PFSK-1 (cell line): ENCODE results near the gene PXN.

Source experiments
- FOXP2 ChIP-seq: optimal IDR thresholded peaks from 2 replicates; pipeline ENCODE3; 2011; ENCODE audit warnings: borderline replicate concordance, control low read depth, inconsistent platforms; ENCODE audit not compliant: insufficient read depth; ENCODE audit errors: extremely low read length, extremely low read depth
- POLR2AphosphoS5 ChIP-seq: IDR thresholded peaks from 2 replicates; pipeline ENCODE4 v1.6.1; 2012; ENCODE audit warnings: low read depth, mild to moderate bottlenecking, control low read depth, low read length, moderate library complexity
- SIN3A ChIP-seq: IDR thresholded peaks from 2 replicates; pipeline ENCODE4 v1.6.1; 2012; ENCODE audit warnings: mild to moderate bottlenecking, low read length, moderate library complexity, borderline replicate concordance; ENCODE audit not compliant: insufficient read depth
- TAF1 ChIP-seq: IDR thresholded peaks from 2 replicates; pipeline ENCODE4 v1.6.1; 2012; ENCODE audit warnings: low read length, control low read depth, borderline replicate concordance; ENCODE audit not compliant: insufficient read depth
- TF ChIP-seq, protein P1 (sequence below), 2 experiments: IDR thresholded peaks; 2 replicates each; pipeline versions ENCODE4 v1.6.1 to v1.8.0; 2011 to 2012; ENCODE audit warnings: low read depth in 2 of 2, low read length in 2 of 2, control low read depth in 1 of 2, inconsistent platforms in 1 of 2, mild to moderate bottlenecking in 1 of 2, moderate library complexity in 1 of 2; ENCODE audit not compliant: insufficient read depth in 1 of 2

PXN gene

GRCh38 chr12:120168337-120168736 lies 97.2 kb downstream of the PXN start:
- TF ChIP-seq, protein P1, sequence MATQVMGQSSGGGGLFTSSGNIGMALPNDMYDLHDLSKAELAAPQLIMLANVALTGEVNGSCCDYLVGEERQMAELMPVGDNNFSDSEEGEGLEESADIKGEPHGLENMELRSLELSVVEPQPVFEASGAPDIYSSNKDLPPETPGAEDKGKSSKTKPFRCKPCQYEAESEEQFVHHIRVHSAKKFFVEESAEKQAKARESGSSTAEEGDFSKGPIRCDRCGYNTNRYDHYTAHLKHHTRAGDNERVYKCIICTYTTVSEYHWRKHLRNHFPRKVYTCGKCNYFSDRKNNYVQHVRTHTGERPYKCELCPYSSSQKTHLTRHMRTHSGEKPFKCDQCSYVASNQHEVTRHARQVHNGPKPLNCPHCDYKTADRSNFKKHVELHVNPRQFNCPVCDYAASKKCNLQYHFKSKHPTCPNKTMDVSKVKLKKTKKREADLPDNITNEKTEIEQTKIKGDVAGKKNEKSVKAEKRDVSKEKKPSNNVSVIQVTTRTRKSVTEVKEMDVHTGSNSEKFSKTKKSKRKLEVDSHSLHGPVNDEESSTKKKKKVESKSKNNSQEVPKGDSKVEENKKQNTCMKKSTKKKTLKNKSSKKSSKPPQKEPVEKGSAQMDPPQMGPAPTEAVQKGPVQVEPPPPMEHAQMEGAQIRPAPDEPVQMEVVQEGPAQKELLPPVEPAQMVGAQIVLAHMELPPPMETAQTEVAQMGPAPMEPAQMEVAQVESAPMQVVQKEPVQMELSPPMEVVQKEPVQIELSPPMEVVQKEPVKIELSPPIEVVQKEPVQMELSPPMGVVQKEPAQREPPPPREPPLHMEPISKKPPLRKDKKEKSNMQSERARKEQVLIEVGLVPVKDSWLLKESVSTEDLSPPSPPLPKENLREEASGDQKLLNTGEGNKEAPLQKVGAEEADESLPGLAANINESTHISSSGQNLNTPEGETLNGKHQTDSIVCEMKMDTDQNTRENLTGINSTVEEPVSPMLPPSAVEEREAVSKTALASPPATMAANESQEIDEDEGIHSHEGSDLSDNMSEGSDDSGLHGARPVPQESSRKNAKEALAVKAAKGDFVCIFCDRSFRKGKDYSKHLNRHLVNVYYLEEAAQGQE (IDR thresholded peaks at IDR 0.05; ENCODE audit: insufficient read depth in 1 of 2, low read depth in 2 of 2, low read length in 2 of 2) = no peak
- TF ChIP-seq FOXP2 = no peak
- no peak for TF ChIP-seq POLR2AphosphoS5
- no peak for TF ChIP-seq TAF1
- TF ChIP-seq SIN3A = no peak

- TF ChIP-seq POLR2AphosphoS5 (no peak), SIN3A (no peak), FOXP2 (no peak), TAF1 (no peak)
- TF ChIP-seq, protein P1 (IDR thresholded peaks at IDR 0.05; ENCODE audit: insufficient read depth in 1 of 2, low read depth in 2 of 2, low read length in 2 of 2) = no peak
Observed at GRCh38 chr12:120167529-120168095, 97.9 kb downstream of the PXN start.

- no peak for TF ChIP-seq FOXP2
- TF ChIP-seq SIN3A = no peak
- TF ChIP-seq, protein P1 (IDR thresholded peaks at IDR 0.05; ENCODE audit: insufficient read depth in 1 of 2, low read depth in 2 of 2, low read length in 2 of 2) = no peak
- no peak for TF ChIP-seq POLR2AphosphoS5
- TF ChIP-seq TAF1 = no peak
Observed at GRCh38 chr12:120164293-120164692, 101.2 kb downstream of the PXN start.

DNA sequence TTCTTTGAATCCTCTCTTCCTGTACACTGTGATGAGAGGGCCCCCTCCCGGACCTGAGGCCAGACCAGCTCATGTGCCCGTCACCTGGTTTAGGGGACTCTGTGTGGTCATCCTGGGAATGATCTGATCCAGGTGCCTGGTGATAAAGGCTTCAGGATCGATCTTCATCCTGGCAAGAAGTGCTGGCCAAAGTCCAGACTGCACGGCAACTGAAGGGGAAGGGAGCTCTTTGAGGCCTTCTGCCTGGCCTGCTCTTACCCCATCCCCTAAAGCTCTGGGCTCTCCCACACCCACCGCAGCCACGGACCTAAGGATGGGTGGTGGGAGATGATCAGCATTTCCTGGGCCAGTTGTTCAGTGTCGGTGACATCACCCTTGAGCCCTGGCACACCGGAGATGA lies 102.8 kb downstream of the PXN start:
- TF ChIP-seq, protein P1 (IDR thresholded peaks at IDR 0.05; ENCODE audit: insufficient read depth in 1 of 2, low read depth in 2 of 2, low read length in 2 of 2) = no peak
- TF ChIP-seq TAF1 = no peak
- no peak for TF ChIP-seq FOXP2
- no peak for TF ChIP-seq SIN3A
- no peak for TF ChIP-seq POLR2AphosphoS5
